Neuron (in vitro differentiated cells): ENCODE data around the gene PRAMEF9.
"Not testable (repeated sequence)": the region's sequence is repeated elsewhere in the genome, so short reads cannot be mapped to it uniquely, and the experiment has no call there.

ENCODE experiments used
- H2AFZ ChIP-seq: one replicate; pipeline ENCODE4 v1.6.1; 2013; ENCODE audit warnings: low read depth, mild to moderate bottlenecking, inconsistent platforms, low read length, moderate library complexity
- H3K27me3 ChIP-seq: one replicate; pipeline ENCODE4 v1.6.1; 2013; ENCODE audit warnings: low read length; ENCODE audit not compliant: insufficient read depth
- H3K36me3 ChIP-seq: one replicate; pipeline ENCODE4 v1.6.1; 2013; ENCODE audit warnings: low read length; ENCODE audit not compliant: insufficient read depth
- H3K4me1 ChIP-seq: one replicate; pipeline ENCODE4 v1.6.1; 2013; ENCODE audit warnings: low read length; ENCODE audit not compliant: insufficient read depth
- H3K4me3 ChIP-seq: 2 replicates; pipeline ENCODE4 v1.5.1; 2013; ENCODE audit warnings: mild to moderate bottlenecking, low read length, moderate library complexity
- H3K9me3 ChIP-seq: one replicate; pipeline ENCODE4 v1.6.1; 2013; ENCODE audit warnings: low read length

The PRAMEF9 gene

DNA sequence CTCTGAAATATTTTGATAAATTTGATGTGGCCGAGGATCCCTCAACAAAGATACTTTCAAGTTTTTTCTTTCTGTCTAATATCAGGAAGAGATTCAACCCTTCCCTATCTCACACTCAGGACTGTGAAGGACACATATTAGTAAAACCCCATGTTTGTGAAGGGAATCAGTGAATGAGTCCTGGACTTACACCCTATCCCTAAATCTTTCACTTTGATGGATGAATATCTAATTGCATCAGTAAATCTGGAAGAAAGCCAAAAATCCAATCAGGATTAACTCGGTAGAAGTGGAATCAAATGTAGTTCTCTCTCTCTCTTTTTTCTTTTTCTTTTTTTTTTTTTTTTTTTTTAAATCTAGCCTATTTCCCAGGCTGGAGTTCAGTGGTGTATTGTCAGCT lies at the start of gene PRAMEF9:
Gene PRAMEF9 (plus strand): TSS at position 301 of the 400 bp plus-strand sequence. CDS start 3,433 bp downstream, outside the sequence.
- H2AFZ ChIP-seq, H3K36me3 ChIP-seq, H3K4me3 ChIP-seq, H3K4me1 ChIP-seq, H3K9me3 ChIP-seq, H3K27me3 ChIP-seq: not testable (repeated sequence)

DNA sequence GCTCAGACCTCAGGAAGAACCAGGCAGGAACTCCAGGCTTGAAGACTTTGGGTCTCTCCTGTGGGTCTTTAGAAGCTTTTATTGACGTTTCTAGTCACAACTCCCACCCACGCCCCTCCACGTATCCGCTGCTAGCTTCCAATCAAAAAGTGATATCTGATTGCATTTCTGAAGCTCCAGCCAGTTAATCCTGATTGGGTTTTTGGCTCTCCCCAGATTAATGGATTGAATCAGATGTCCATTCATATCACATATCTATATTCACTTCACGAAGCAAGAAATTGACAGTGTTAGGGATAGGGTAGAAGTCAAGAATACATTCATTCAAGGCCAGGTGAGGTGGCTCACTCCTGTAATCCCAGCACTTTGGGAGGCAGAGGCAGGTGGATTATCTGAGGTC lies 15.7 kb upstream of the PRAMEF9 start, which contains the start of gene PRAMEF26:
Gene PRAMEF26 (minus strand): TSS at position 101 of the 400 bp plus-strand sequence. CDS start 2,914 bp downstream, outside the sequence.
- H3K4me1 ChIP-seq, H3K4me3 ChIP-seq, H2AFZ ChIP-seq, H3K36me3 ChIP-seq, H3K9me3 ChIP-seq, H3K27me3 ChIP-seq: not testable (repeated sequence)

- not testable (repeated sequence) for H3K9me3 ChIP-seq, H3K4me3 ChIP-seq, H3K27me3 ChIP-seq, H3K4me1 ChIP-seq, H2AFZ ChIP-seq, H3K36me3 ChIP-seq
Measured at GRCh38 chr1:13165531-13165930, 6.1 kb upstream of the PRAMEF9 start, which contains the start of gene HNRNPCL4. Gene HNRNPCL4, minus strand, starts transcription at chr1:13165631. Its CDS starts 164 bp downstream, at chr1:13165467.

DNA sequence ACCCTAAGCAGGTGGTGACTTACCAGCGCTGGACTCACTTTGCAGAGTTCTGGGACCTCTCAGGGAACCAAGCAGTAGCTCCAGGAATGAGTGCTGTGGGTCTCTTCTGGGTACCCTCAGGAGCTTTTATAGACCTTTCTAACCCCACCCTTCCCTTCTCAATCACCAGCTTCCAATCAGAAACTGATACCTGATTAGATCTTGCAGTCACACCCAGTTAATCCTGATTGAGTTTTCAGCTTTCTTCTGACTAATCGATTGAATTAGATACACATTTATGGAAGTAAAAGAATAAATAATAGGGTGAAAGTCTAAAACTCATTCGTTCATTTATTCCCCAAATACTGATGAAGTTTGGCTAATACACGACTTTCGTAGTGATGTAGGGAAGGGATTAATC lies 29.7 kb downstream of the PRAMEF9 start, which contains the start of gene PRAMEF13:
Gene PRAMEF13 (minus strand): TSS at position 101 of the 400 bp plus-strand sequence. CDS start 1,820 bp downstream, outside the sequence.
- H3K36me3 ChIP-seq, H3K9me3 ChIP-seq, H3K4me3 ChIP-seq, H3K27me3 ChIP-seq, H3K4me1 ChIP-seq, H2AFZ ChIP-seq: not testable (repeated sequence)

- not testable (repeated sequence) for H3K27me3 ChIP-seq, H2AFZ ChIP-seq, H3K9me3 ChIP-seq, H3K4me1 ChIP-seq, H3K4me3 ChIP-seq, H3K36me3 ChIP-seq
Measured at GRCh38 chr1:13208712-13209111, 37.1 kb downstream of the PRAMEF9 start.

DNA sequence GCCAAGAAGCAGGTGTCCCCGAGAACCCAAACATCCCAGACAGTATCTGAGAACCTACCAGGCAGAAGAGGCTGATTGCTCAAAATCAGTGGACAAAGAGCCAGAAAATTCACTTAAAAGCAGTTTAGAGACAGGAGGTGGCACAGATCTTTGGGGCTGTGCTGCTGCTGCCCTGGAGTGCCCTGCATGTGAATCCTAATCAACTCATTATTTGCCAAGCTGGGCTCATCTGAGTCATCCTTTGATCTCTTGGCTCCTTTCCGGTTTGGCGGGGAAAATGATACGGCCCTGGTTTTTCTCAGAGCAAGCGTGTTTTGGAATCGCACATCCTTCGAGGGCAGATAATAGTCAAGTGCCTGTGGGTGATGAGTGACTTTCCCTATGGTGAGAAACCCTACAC lies 45.0 kb downstream of the PRAMEF9 start:
- not testable (repeated sequence) for H3K27me3 ChIP-seq, H3K4me3 ChIP-seq, H3K36me3 ChIP-seq, H3K4me1 ChIP-seq, H3K9me3 ChIP-seq, H2AFZ ChIP-seq

GRCh38 chr1:13219203-13219602 lies 47.6 kb downstream of the PRAMEF9 start:
- H3K4me3 ChIP-seq, H3K9me3 ChIP-seq, H2AFZ ChIP-seq, H3K4me1 ChIP-seq, H3K27me3 ChIP-seq, H3K36me3 ChIP-seq: not testable (repeated sequence)

GRCh38 chr1:13222788-13223187 lies 51.1 kb downstream of the PRAMEF9 start:
- not testable (repeated sequence) for H3K9me3 ChIP-seq, H3K27me3 ChIP-seq, H3K4me3 ChIP-seq, H2AFZ ChIP-seq, H3K4me1 ChIP-seq, H3K36me3 ChIP-seq

GRCh38 chr1:13224480-13225060 lies 52.9 kb downstream of the PRAMEF9 start:
- Histone ChIP-seq H3K9me3 (no peaks in the 10 kb centered on the region), H2AFZ (no peak overlapping the region), H3K4me1 (no peaks in the 10 kb centered on the region), H3K27me3 (peaks cover 4% of the 10 kb centered on the region), H3K4me3 (no peak overlapping the region), H3K36me3 (no peaks in the 10 kb centered on the region)

- not testable (repeated sequence) for H2AFZ ChIP-seq, H3K4me1 ChIP-seq, H3K9me3 ChIP-seq, H3K27me3 ChIP-seq, H3K36me3 ChIP-seq, H3K4me3 ChIP-seq
Measured at GRCh38 chr1:13225675-13226204, 54.1 kb downstream of the PRAMEF9 start, which contains the start of gene PRAMEF18. Gene PRAMEF18, minus strand, starts transcription at chr1:13226154. Its CDS starts 48 bp downstream, at chr1:13226106.

DNA sequence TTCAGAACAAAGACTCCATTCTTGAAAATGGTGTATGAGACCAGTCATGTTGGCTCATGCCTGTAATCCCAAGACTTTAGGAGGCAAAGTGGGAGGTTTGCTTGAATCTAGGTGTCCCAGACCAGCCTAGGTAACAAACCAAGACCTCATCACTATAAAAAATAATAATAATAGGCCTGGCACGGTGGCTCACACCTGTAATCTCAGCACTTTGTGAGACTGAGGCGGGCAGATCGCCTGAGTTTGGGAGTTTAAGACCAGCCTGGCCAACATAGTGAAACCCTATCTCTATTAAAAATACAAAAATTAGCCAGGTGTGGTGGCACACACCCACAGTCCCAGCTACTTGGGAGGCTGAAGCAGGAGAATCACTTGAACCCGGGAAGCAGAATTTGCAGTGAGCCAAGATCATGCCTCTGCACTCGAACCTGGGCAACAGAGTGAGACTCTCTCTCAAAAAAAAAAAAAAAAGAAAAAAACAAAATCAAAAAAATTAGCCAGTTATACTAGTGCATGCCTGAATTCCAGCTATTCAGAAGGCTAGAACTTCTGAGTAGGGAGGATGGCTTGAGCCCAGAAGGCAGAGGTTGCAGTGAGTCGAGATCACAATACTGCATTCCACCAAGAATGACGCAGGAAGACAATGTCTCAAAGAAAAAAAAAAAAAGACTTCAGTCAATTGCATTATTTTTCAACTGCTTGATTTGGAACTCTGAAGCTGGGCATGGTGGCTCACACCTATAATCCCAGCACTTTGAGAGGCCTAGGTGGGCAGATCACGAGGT lies 55.8 kb downstream of the PRAMEF9 start:
- not testable (repeated sequence) for H3K36me3 ChIP-seq, H3K4me1 ChIP-seq, H3K9me3 ChIP-seq, H3K27me3 ChIP-seq, H2AFZ ChIP-seq, H3K4me3 ChIP-seq

DNA sequence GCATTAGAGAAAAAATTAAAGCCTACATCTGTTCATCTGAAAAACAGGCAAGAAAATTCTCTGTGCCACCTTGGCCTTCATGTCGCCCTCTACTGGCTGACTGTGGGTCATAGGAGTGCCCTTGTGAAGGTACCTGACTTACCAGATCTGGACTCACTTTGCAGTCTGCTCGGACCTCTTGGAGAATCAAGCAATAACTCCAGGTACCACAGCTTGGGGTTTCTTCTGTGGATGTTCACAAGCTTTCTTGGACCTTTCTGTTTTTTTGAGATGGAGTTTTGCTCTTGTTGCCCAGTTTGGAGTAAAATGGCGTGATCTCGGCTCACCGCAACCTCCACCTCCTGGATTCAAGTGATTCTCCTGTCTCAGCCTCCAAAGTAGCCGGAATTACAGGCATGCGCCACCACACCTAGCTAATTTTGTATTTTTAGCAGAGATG lies 56.7 kb downstream of the PRAMEF9 start:
- Histone ChIP-seq H3K4me3 (no peak overlapping the region), H3K27me3 (peaks cover 4% of the 10 kb centered on the region), H3K4me1 (no peaks in the 10 kb centered on the region), H3K9me3 (no peaks in the 10 kb centered on the region), H3K36me3 (no peaks in the 10 kb centered on the region), H2AFZ (no peak overlapping the region)
